Uterus (tissue), 2 donors: Measurements from ENCODE around the gene DTX3.

Experiments
- CTCF ChIP-seq, 4 experiments: fragments of 200-600 bp in 2 of 4; fragments of 450-650 bp in 2 of 4; sonication (generic) in 2 of 4; IDR thresholded peaks; one replicate each; pipeline ENCODE4 v1.5.1; 2016 to 2019; ENCODE audit warnings: antibody characterized with exemption in 4 of 4, mild to moderate bottlenecking in 2 of 4, moderate library complexity in 1 of 4
- POLR2A ChIP-seq, 2 donors: fragments of 450-650 bp; IDR thresholded peaks; one replicate each; pipeline ENCODE4 v1.6.1; 2016; ENCODE audit warnings: antibody characterized with exemption in 2 of 2, mild to moderate bottlenecking in 1 of 2, moderate library complexity in 1 of 2

GRCh38 chr12:57577981-57578758 is 26.5 kb upstream of the DTX3 start:
- TF ChIP-seq POLR2A (IDR thresholded peaks at IDR 0.05) (no peak), CTCF (IDR thresholded peaks at IDR 0.05) (no peak)
